GM10266 (cell line): ENCODE results near the gene DDX54.

ENCODE experiments used
- DNase-seq: peaks from one replicate; pipeline ENCODE4 v3.0.0; 2012; ENCODE audit errors: extremely low spot score
- TF ChIP-seq, protein P1 (sequence below): IDR thresholded peaks from 2 replicates; pipeline ENCODE4 v1.5.1; 2012; ENCODE audit warnings: mild to moderate bottlenecking, low read depth; ENCODE audit not compliant: control insufficient read depth, insufficient read depth; ENCODE audit errors: missing control alignments

Gene DDX54

DNA sequence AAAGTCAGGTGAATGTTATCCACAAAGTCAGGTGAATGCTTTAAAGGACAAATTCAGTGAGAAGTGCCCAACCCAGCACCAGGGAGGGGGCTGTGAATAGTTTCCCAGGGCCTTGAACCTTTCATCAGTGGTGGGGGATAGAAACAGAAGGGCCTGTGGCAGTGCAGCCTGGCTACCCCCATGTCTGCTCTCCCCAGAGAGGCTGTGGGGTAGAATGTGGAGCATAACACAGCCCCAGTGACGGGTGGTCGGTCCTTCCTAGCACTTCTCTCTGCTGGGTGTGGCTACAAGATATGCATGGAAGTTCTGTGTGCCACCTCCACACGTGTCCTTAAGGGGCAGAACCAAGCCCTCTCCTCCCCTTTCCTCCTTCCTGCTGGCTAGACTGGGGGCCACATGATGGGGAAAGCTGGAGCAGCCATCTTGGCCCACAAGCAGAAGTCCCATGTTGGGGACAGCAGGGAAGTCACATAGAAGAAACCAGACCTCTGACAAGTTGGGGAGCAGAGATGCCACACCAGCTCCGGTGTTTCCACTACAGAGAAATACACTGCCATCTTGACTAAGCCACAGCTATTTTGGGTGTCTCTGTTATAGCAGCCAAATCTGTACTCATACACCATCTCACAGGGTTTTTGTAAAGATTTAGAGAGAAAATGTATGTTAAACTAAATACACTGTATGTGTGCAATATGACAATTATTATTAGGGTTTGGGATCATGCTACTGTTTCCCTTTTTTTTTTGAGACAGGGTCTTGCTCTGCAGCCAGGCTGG, 17.2 kb upstream of the DDX54 start:
- TF ChIP-seq, protein P1, sequence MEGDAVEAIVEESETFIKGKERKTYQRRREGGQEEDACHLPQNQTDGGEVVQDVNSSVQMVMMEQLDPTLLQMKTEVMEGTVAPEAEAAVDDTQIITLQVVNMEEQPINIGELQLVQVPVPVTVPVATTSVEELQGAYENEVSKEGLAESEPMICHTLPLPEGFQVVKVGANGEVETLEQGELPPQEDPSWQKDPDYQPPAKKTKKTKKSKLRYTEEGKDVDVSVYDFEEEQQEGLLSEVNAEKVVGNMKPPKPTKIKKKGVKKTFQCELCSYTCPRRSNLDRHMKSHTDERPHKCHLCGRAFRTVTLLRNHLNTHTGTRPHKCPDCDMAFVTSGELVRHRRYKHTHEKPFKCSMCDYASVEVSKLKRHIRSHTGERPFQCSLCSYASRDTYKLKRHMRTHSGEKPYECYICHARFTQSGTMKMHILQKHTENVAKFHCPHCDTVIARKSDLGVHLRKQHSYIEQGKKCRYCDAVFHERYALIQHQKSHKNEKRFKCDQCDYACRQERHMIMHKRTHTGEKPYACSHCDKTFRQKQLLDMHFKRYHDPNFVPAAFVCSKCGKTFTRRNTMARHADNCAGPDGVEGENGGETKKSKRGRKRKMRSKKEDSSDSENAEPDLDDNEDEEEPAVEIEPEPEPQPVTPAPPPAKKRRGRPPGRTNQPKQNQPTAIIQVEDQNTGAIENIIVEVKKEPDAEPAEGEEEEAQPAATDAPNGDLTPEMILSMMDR: no peak
- DNase-seq: no peak

DNA sequence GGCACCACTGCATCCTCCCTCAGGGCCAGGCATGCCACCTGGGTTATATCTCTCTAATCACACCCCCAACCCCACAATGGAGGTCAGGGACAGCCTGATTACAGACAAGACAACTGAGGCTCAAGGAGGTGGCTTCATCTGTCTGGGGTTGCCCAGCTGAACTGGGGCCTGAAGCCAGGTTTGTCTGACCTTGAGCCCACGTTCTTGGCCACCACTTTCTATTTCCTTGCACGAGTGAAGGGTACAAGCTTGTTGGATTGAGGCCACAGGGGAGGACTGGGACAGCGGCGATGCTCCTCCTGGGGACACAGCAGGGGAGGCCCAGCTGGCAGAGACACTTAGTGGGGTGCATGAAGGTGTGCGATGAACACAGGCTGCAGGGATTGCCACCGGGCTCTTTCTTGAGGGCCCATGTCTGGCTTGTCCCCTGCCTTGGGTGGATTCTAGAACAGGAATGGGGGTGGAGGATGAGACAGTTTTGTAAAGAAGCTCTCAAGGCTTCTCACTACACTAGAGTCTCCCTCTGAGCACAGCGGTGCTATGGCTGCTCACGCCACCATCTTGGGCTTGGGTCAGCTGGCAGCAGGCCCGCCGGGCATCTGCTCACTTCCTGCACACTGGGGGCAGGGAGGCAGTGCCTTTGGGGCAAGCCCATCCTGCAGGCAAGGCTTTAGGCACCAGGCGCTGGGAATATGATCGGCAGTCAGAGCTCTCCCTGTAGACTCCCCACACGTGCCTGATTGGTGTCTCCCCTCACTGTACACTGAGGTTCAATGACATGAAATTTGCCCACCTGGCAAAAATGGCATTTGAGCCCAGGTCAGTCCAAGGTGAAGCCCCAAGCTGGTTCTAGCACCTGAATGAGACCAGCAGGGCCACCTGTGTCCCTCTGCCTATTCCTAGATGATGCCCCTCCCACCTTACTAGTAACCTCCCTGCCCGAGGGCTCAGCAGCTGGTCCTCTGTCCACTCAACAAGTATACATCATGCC, 16.2 kb upstream of the DDX54 start:
- TF ChIP-seq, protein P1: no peak
- DNase-seq: no peak

DNA sequence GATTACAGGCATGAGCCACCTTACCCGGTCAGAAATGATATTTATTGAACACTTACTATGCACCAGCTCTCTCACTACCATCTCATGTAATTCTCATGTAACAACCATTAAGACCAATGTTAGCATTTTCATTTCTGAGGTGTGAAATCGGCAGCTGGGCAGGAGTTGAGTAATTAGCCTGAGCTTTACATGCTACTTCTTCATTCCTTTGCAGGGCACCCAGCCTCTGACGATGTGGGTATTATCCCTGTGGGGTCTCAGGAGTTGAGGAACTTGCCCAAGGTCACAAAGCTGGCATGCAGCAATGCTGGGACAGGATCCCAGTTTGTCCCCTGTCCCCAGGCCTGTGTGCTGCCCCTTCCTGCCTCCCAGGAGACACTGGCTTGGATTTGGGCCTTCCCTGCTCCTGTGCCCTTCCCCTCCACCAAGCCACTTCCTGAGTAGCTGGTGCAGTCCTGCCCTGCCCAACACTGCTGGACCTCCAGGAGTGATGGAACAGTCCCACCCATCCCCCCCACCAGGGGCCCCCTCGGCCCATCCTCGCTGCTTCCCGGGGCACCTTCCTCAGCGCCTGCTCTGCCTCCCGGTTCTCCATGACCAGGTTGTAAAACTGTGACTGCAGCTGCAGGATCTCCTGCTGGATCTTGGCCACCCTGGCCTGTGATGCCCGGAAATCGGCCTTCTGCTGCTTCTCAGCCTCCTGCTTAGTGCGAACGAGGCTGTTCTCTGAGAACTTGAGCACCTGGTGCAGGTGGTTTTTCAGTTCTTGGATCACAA, 14.9 kb upstream of the DDX54 start:
- TF ChIP-seq, protein P1: no peak
- DNase-seq: no peak

DNA sequence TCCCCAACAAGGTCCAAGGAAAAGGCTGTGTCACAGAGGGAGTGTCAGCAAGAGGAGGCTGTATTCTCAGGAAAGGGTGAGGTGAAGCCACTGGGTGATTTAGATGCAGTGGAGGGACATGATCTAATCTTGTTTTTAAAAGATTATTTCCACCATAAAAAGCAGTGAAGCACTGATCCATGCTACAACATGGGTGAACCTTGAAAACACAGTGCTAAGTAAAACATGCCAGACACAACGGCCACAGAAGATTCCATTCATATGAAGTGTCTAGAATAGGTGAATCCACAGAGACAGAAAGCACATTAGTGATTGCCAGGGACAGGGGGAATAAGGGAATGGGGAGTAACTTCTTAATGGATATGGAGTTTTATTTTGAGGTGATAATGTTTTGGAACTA, 13.0 kb upstream of the DDX54 start:
- TF ChIP-seq, protein P1: no peak

DNA sequence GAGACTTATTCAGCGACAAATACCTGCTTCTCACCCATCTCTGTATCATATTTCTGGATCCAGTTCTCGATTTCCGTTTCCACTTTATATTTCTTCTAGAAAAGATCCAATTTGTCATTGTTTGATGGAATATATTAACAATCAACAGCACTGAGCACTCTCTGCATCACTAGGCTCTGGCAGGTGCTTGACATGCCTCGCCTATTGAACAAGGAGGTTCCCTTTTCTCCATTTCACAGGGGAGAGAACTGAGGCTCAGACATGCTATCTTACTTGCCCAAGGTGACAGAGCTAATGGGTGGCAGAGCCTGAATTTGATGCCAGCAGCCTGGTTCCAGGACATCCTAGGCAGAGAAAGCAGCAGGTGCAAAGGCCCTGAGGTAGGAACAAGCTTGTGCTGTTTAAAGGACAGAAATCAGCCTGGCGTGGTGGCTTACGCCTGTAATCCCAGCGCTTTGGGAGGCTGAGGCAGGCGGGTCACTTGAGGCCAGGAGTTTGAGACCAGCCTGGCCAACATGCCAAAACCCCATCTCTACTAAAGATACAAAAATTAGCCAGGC, 12.3 kb upstream of the DDX54 start:
- TF ChIP-seq, protein P1: no peak
- DNase-seq: no peak

More for the DNA sequence above, 13.0 kb upstream of the DDX54 start:
- DNase-seq: no peak

DNA sequence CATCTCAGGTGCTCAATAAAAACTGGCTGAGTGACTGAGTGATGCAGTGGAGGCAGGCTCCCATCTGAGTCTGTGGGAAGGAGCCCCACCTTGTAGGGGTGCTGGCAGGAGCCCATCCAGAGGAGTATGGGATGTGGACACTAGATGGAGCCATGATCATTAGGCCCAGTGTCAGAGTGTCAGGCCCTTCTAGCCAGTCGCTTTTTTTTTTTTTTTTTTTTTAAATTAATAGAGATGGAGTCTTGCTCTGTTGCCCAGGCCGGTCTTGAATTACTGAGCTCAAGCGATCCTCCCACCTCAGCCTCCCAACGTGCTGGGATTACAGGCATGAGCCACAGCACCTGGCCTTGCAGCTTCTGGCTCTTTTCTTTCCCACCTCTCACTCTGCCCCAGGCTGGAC, 11.7 kb upstream of the DDX54 start:
- peak; percentile 85 for DNase-seq

More for the DNA sequence above, 11.7 kb upstream of the DDX54 start:
- TF ChIP-seq, protein P1: peak; percentile 76
